Activated naive CD8-positive, alpha-beta T cell treated with anti-CD3 and anti-CD28 coated beads, Interleukin-2, amount 10 ng/mL, durations not matched to agents 7 days and 5 days (primary cell): ENCODE data around the gene CKB. TPM values are rescaled to one million over a fixed set of nuclear protein-coding genes. Genes with fewer than 3 reads are reported as not detected.

Experiments
- ATAC-seq: fragments of 150-1000 bp; cut with Tn5 transposase; one replicate; pipeline ENCODE4 v1.10.0; 2021; ENCODE audit warnings: low read depth, moderate library complexity
- POLR2A ChIA-PET: fragments of 350-600 bp; sonication (Branson Sonifier 250); formaldehyde crosslinking; loops from one replicate; lab custom pipeline; 2021; ENCODE audit warnings: antibody characterized with exemption; lab: Charles Lee
- DNase-seq: peaks from one replicate; pipeline ENCODE4 v3.0.0; 2021
- H3K27ac Mint-ChIP-seq: one replicate; pipeline ENCODE4 v1.8.0; 2022; ENCODE audit warnings: mild to moderate bottlenecking, mixed read lengths
- H3K27me3 Mint-ChIP-seq: one replicate; pipeline ENCODE4 v1.8.0; 2022; ENCODE audit warnings: mild to moderate bottlenecking, moderate library complexity, mixed read lengths
- H3K36me3 Mint-ChIP-seq: one replicate; pipeline ENCODE4 v1.8.0; 2021; ENCODE audit warnings: mild to moderate bottlenecking, mixed read lengths
- H3K4me1 Mint-ChIP-seq: one replicate; pipeline ENCODE4 v1.8.0; 2021; ENCODE audit warnings: mixed read lengths
- H3K4me3 Mint-ChIP-seq: one replicate; pipeline ENCODE4 v1.8.0; 2022; ENCODE audit warnings: mild to moderate bottlenecking, moderate library complexity, mixed read lengths
- H3K9me3 Mint-ChIP-seq: one replicate; pipeline ENCODE4 v1.8.0; 2021; ENCODE audit warnings: mixed read lengths
- total RNA-seq, 2 experiments: library from RNA; stranded (reverse); gene quantifications; one replicate each; pipeline ENCODE4 v1.2.3, GENCODE V29; 2021

Gene CKB
- total RNA-seq, 2 experiments from 2014 or later = 4.3 to 4.4 TPM

- Mint-ChIP-seq H3K27ac (no peak overlapping the region), H3K36me3 (no peaks in the 10 kb centered on the region), H3K4me3 (no peak overlapping the region), H3K4me1 (no peaks in the 10 kb centered on the region), H3K27me3 (no peaks in the 10 kb centered on the region), H3K9me3 (no peaks in the 10 kb centered on the region)
- POLR2A ChIA-PET = no interaction called here
- ATAC-seq (peak; percentile 75), DNase-seq (peak; percentile 84)
These were observed 24.2 kb upstream of the CKB start for GRCh38 chr14:103546652-103547454.

- ATAC-seq = no peak
- Mint-ChIP-seq H3K4me3 (no peak overlapping the region), H3K36me3 (no peaks in the 10 kb centered on the region), H3K9me3 (no peaks in the 10 kb centered on the region), H3K27me3 (no peaks in the 10 kb centered on the region), H3K4me1 (no peaks in the 10 kb centered on the region), H3K27ac (no peak overlapping the region)
- DNase-seq = no peak
- POLR2A ChIA-PET = no interaction called here
These were observed 23.5 kb upstream of the CKB start for GRCh38 chr14:103545915-103546651.

- Mint-ChIP-seq H3K27ac (no peak overlapping the region), H3K4me3 (no peak overlapping the region), H3K4me1 (no peaks in the 10 kb centered on the region), H3K27me3 (peaks cover under 1% of the 10 kb centered on the region), H3K36me3 (no peaks in the 10 kb centered on the region), H3K9me3 (no peaks in the 10 kb centered on the region)
- POLR2A ChIA-PET = no interaction called here
- ATAC-seq = no peak
- no peak for DNase-seq
These were observed 22.7 kb upstream of the CKB start for GRCh38 chr14:103545219-103545914.

- no peaks in the 10 kb centered on the region for H3K36me3 Mint-ChIP-seq
- no peak for ATAC-seq
- H3K27me3 Mint-ChIP-seq = peaks cover 2% of the 10 kb centered on the region
- no peaks in the 10 kb centered on the region for H3K4me1 Mint-ChIP-seq
- POLR2A ChIA-PET = interaction anchor here (1.4 kb wide), 1 partner anchor 23 kb away, joined by 3 read pairs; no protein-coding TSS in a partner anchor
- H3K4me3 Mint-ChIP-seq = no peak overlapping the region
- H3K9me3 Mint-ChIP-seq = no peaks in the 10 kb centered on the region
- H3K27ac Mint-ChIP-seq = no peak overlapping the region
- DNase-seq = no peak
These were observed 22.0 kb upstream of the CKB start for GRCh38 chr14:103544388-103545218.

GRCh38 chr14:103543721-103544387 lies 21.2 kb upstream of the CKB start:
- H3K27ac Mint-ChIP-seq = no peak overlapping the region
- no peak overlapping the region for H3K4me3 Mint-ChIP-seq
- H3K4me1 Mint-ChIP-seq = no peaks in the 10 kb centered on the region
- no peaks in the 10 kb centered on the region for H3K36me3 Mint-ChIP-seq
- no peaks in the 10 kb centered on the region for H3K9me3 Mint-ChIP-seq
- POLR2A ChIA-PET = interaction anchor here (1.4 kb wide), 1 partner anchor 22 kb away, joined by 3 read pairs; no protein-coding TSS in a partner anchor
- ATAC-seq (no peak), DNase-seq (no peak)
- H3K27me3 Mint-ChIP-seq = peaks cover 2% of the 10 kb centered on the region

- no peak for ATAC-seq
These were observed 20.5 kb upstream of the CKB start for GRCh38 chr14:103543140-103543539.

GRCh38 chr14:103542605-103543088 lies 20.0 kb upstream of the CKB start:
- Mint-ChIP-seq H3K27me3 (peaks cover 2% of the 10 kb centered on the region), H3K4me3 (no peak overlapping the region), H3K4me1 (no peaks in the 10 kb centered on the region), H3K9me3 (no peaks in the 10 kb centered on the region), H3K27ac (no peak overlapping the region), H3K36me3 (no peaks in the 10 kb centered on the region)
- POLR2A ChIA-PET = no interaction called here
- ATAC-seq = no peak
- no peak for DNase-seq

More at GRCh38 chr14:103543140-103543539, 20.5 kb upstream of the CKB start:
- Mint-ChIP-seq H3K27ac (no peak overlapping the region), H3K9me3 (no peaks in the 10 kb centered on the region), H3K4me3 (no peak overlapping the region), H3K4me1 (no peaks in the 10 kb centered on the region), H3K36me3 (no peaks in the 10 kb centered on the region), H3K27me3 (peaks cover 2% of the 10 kb centered on the region)
- POLR2A ChIA-PET = interaction anchor here (1.4 kb wide), 1 partner anchor 22 kb away, joined by 3 read pairs; no protein-coding TSS in a partner anchor
- no peak for DNase-seq

GRCh38 chr14:103541709-103542604 lies 19.3 kb upstream of the CKB start:
- H3K4me1 Mint-ChIP-seq = no peaks in the 10 kb centered on the region

GRCh38 chr14:103540821-103541708 lies 18.4 kb upstream of the CKB start:
- Mint-ChIP-seq H3K9me3 (no peaks in the 10 kb centered on the region), H3K36me3 (no peaks in the 10 kb centered on the region), H3K4me3 (no peak overlapping the region), H3K4me1 (no peaks in the 10 kb centered on the region), H3K27me3 (peaks cover 2% of the 10 kb centered on the region), H3K27ac (no peak overlapping the region)
- ATAC-seq = no peak
- POLR2A ChIA-PET = interaction anchor here (2.3 kb wide), 1 partner anchor 12 kb away, joined by 12 read pairs; the partner anchor contains the start of gene TRMT61A
- DNase-seq = no peak

More at GRCh38 chr14:103541709-103542604, 19.3 kb upstream of the CKB start:
- ATAC-seq = no peak
- H3K36me3 Mint-ChIP-seq = no peaks in the 10 kb centered on the region
- H3K27me3 Mint-ChIP-seq = peaks cover 2% of the 10 kb centered on the region
- no peak overlapping the region for H3K4me3 Mint-ChIP-seq
- H3K9me3 Mint-ChIP-seq = no peaks in the 10 kb centered on the region
- POLR2A ChIA-PET = no interaction called here
- DNase-seq = no peak
- no peak overlapping the region for H3K27ac Mint-ChIP-seq

- ATAC-seq = no peak
- POLR2A ChIA-PET = interaction anchor here (2.3 kb wide), 1 partner anchor 10 kb away, joined by 12 read pairs; the partner anchor contains the start of gene TRMT61A
- H3K9me3 Mint-ChIP-seq = no peaks in the 10 kb centered on the region
- H3K36me3 Mint-ChIP-seq = no peaks in the 10 kb centered on the region
- H3K4me3 Mint-ChIP-seq = no peak overlapping the region
- H3K27ac Mint-ChIP-seq = no peak overlapping the region
- DNase-seq = no peak
- H3K27me3 Mint-ChIP-seq = peaks cover 2% of the 10 kb centered on the region
- no peaks in the 10 kb centered on the region for H3K4me1 Mint-ChIP-seq
These were observed 16.6 kb upstream of the CKB start for GRCh38 chr14:103539056-103539825.
